Activated T-cell treated with anti-CD3 and anti-CD28 coated beads for 48 hours (primary cell): ENCODE data around the gene PRR36.
"Not testable (repeated sequence)": the region's sequence is repeated elsewhere in the genome, so short reads cannot be mapped to it uniquely, and the experiment has no call there.

Experiments
- DNase-seq: peaks from one replicate; pipeline ENCODE4 v3.0.0-alpha.2; 2020; ENCODE audit warnings: low read depth

The PRR36 gene

DNA sequence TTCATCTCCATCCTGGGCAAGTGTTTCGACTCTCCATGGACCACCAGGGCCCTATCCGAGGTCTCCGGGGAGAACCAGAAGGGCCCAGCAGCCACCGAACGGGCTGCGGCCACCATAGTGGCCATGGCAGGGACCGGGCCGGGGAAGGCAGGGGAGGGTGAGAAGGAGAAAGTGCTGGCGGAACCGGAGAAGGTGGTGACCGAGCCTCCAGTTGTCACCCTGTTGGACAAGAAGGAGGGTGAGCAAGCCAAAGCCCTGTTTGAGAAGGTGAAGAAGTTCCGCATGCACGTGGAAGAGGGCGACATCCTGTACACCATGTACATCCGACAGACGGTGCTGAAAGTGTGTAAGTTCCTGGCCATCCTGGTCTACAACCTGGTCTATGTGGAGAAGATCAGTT, 24.8 kb upstream of the PRR36 start:
- no peak for DNase-seq

DNA sequence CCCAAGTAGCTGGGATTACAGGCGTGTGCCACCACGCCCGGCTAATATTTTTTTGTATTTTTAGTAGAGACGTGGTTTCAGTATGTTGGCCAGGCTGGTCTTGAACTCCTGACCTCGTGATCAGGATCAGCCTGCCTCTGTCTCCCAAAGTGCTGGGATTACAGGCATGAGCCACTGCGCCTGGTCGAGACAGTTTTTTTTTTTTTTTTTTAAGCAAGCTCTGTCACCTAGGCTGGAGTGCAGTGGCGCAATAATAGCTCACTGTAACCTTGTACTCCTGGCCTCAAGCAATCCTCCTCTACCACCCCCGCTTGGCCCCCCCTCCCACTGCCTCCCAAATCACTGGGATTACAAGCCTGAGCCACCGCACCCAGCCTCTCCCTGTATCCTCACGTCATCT, 23.1 kb upstream of the PRR36 start:
- no peak for DNase-seq

DNA sequence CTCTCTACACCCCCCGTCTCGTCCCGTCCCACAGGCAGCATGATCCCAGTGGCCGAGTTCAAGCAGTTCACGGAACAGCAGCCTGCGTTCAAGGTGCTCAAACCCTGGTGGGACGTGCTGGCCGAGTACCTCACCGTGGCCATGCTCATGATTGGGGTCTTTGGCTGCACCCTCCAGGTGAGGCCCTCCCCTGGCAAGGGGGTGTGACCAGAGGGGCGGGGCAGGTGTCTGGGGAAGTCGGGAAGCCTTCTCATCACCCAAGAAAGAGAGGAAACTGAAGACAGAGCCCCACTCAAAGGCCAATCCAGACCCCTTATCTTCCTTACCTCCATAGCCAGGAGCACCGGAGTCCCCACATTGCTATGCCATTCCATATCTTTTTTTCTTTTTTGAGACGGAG, 21.4 kb upstream of the PRR36 start:
- DNase-seq = no peak

DNA sequence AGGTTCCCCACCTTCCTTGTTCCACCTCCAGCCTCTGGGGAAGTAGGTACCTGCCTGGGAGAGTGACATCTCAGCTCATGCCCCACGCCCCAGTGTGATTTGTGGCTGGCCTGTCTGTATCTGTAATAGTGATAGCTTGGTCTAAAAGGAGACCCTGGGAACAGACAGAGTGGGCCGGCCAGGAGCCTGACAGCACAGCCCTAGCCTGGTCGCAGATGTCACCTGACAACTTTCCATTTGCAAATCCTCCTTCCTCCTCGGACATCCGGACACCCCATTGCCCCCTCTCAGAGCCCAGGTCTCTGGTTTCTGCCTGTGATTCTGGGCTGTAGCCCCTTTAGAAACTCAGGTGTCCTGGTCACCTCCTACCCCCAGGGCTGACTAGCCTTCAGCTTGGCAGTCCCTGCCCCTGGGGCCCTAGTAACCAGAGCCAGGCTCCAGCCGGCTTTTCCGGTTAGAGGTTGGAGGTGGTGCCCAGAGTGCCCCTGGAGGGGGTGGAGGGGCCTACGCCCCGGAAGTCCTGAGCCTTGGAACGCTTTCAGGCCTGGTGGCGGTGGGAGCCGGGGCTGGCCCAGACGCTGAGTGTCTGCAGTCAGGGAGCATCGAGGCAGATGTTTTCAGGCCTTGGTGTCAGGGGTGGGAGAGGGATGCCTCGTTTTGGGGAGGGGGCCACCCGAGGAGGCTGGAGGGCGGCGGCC, 20.6 kb upstream of the PRR36 start:
- DNase-seq = no peak

DNA sequence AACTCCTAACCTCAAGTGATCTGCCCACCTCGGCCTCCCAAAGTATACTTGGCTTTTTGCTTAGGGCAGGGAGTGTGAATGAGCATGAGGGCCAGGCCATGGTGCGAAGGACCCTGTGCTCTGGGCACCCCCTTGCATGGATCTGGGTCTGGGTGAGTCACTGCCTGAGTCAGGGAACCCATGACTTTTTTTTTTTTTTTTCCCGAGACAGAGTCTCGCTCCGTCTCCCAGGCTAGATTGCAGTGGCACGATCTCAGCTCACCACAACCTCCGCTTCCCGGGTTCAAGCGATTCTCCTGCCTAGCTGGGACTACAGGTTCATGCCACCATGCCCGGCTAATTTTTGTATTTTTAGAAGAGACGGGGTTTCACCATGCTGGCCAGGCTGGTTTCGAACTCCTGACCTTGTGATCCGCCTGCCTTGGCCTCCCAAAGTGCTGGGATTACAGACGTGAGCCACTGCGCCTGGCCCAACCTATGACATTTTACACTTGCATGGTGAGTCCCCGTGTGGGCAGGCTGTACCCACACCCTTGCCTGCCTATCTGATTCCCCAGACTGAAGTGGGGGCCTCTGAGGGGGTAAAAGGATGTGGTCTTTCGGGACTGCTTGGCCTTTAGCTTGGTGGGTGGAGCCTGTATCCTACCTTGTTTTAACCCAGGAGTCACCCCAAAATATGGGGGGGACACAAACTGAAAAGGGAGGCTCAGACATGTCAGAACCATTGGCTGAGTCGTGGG, 19.3 kb upstream of the PRR36 start:
- DNase-seq = not testable (repeated sequence)

GRCh38 chr19:7888826-7889217, 14.6 kb upstream of the PRR36 start:
- DNase-seq = no peak

DNA sequence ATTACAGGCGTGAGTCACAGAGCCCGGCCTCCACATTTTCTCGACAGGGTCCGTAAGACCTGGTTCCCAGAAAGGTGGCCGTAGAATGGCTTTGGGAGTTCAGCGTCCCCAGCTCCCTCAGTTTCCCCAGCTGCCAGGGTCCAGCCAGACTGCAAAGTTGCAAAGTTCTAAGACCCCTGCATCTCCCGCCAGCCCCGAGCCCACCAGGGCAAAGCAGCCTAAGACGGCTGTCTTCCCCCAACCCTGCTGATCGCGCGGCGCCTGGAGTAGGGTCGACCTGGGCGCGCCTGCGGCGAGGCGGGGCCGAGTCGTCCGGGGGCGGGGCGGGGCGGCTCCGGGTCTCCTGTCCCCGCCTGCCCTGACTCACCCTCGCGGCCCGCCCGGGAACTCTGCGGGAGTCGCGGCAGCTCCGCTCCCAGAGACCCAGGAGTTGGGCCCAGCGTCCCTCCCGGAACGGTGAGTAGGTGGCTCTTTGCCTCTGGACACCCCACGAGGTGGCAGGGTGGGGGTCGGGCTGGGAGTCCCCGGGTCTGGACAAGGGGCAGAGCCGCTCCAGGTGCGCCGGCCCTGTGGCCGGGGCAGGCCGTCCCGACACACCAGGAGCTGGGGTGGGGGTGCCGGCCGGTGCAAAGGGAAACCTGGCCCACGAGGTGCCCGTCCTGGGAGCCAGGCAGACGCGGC, 14.1 kb upstream of the PRR36 start, which contains the start of gene LRRC8E:
LRRC8E (plus strand) TSS at position 366 of the 681 bp plus-strand sequence. CDS start 7,094 bp downstream, outside the sequence.
- peak; percentile 56 for DNase-seq

GRCh38 chr19:7887408-7888144, 13.4 kb upstream of the PRR36 start:
- no peak for DNase-seq

DNA sequence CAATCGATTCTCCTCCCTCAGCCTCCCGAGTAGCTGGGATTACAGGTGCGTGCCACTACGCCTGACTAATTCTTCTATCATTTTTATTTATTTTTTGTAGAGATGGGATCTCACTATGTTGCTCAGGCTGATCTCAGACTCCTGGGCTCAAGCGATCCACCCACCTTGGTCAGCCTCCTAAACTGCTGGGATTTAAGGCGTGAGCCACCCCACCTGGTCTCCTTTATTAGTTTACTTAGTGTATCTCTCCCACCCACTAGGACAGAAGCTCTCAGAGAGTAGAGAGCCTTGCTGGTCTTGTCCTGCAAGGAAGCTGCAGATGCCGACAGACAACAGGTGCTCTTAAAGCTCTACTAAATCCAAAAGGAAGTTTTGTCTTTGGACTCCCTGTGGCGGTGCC, 11.6 kb upstream of the PRR36 start:
- DNase-seq = no peak

- no peak for DNase-seq
These were observed 9.8 kb upstream of the PRR36 start for GRCh38 chr19:7883796-7884570.

GRCh38 chr19:7883105-7883504, 8.9 kb upstream of the PRR36 start:
- no peak for DNase-seq

- no peak for DNase-seq
These were observed 7.7 kb upstream of the PRR36 start for GRCh38 chr19:7881910-7882309.

GRCh38 chr19:7879836-7880235, 5.6 kb upstream of the PRR36 start:
- no peak for DNase-seq

DNA sequence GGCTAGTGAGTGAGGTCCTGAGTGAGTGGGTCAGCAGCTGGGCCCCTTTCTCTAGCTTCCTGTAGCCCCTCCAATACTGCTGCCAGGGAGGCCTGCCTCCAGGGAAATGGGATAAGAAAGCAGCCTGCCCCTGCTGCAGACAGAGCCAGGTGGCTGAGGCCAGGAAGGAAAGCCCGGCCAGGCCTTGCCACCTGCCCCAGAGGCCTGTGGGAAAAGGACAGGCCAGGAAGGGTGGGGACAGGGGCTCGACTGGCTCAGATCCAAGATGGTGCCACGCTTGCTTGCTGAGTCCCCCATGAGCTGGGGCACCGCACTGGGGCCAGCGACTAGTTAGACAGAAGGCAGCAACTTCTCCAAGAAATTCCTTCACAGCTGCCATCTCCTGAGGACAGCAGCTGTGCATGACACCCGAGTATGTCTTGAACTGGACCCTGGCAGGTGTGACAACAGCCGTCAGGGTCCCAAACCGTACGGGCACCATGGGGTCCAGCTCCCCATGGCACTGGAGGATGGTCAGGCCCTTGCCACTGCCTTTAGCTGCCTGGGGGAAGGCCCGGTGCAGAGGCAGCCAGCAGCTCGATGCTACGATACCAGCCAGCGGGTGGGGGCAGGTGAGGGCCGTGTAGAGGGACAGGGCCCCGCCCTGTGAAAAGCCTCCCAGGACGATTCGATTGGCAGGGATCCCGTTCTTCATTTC, 5.1 kb upstream of the PRR36 start:
- DNase-seq = no peak

GRCh38 chr19:7877249-7877836, 3.2 kb upstream of the PRR36 start:
- DNase-seq = no peak

DNA sequence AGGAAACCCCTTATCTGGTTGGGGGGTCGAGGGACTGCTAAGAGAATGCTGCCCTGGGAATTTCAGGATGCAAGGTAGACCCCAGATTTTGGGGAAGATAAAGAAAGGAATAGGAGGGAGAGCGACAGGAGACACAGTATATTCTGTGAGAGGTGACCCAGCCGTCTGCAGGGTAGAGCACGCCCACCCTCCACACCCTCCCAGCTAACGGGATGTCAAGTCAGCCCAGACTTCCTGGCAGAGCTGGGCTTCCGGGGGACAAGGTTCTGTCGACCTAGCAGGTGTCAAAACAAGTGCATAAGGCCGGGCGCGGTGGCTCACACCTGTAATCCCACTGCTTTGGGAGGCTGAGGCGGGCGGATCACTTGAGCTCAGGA, 695 bp upstream of the PRR36 start:
- no peak for DNase-seq

DNA sequence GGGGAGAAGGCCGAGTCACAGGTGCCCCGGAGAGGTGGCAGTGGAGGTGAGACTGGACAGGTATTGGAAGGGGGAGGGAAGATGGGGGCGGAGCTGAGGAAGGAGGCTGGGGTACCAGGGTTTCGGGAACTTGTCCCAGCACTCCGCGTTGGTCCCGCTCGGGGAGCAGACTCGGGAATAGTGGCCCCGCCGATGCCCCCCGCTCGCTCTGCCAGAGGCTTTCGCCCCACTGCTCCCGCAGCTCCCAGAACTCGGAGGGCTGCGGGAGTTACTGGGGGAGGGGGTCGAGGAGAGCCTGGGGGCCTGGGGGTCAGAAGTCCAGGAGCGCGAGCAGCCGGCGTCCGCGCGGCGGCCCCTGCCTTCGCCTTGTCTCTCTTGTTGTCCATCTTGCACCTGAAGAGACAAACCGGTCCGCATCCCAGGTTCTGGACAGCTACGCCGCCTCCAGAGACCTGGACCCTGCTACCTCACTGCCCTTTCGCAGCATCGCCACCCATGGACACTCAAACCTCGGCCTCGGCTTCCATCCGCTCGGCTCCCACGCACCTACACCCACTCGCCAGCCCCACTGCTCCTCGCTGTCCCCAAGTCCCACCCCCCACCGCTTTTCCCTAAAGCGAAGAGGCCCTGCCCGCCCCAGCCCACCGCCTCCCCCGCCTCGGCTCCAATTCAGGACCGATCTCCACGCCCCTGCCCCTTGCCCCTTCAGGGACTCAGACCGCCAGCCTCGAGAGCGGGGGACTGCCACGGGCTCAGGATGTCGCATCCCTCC, 700 bp downstream of the PRR36 start:
- no peak for DNase-seq

DNA sequence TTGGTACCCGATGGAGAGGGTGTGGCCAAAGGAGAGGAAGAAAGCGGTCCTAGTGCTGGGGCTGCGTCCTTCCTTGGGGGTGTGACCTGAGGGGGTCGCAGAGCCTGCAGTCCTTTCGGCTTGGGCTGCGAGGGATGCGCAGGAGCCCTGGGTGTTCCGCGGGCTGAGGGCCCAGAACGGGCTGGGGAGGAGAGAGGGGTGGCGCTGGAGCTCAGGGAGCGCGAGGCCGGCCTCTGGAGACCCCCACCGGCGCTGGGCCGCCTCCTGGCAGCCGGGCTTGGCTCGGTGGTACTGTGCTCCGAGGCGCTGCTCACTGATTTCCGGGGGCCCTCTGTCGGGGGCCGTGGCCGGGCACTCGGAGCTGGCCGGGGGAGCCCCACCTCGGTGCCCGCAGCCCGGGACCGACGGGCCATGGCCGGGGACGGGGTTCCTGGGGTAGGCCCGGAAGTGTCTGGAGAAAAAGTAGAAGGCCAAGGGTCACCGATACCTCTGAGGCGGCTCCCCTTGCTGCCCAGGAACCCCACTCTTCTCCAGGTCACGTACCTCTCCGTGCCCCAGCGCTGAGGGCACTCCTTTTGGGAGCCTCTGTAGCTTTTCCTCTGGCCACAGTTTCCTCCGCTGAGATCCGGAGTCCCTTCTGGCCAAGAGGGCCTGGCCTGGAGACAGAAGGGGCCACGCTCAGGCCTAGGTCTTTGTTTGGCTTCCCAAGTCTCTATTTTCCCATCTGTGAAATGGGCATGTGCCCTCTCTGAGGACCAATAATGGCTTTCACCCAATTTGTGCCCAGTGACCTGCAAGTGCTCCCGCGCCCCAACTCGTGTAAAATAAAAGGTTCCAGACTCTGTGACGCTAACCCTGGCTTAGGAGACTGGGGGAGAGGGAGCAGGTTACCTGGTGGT, 1.6 kb downstream of the PRR36 start:
- DNase-seq = no peak
